GM13976 (cell line): ENCODE measurements around the gene MS4A6E.

Experiments used
- DNase-seq: peaks from one replicate; pipeline ENCODE4 v3.0.0; 2012; ENCODE audit warnings: low spot score
- in situ Hi-C: fragments of 300-500 bp; cut with MboI; formaldehyde crosslinking; loops from one replicate; pipeline ENCODE4 v1.12.0; 2022; ENCODE audit warnings: low sequenced_read_pairs, mixed read lengths, inconsistent platforms; ENCODE audit not compliant: unreplicated experiment
- TF ChIP-seq, protein P1 (sequence below): IDR thresholded peaks from 2 replicates; pipeline ENCODE4 v1.5.1; 2012; ENCODE audit warnings: borderline replicate concordance, mild to moderate bottlenecking; ENCODE audit not compliant: insufficient read depth; ENCODE audit errors: extremely low read depth, missing control alignments, control extremely low read depth

MS4A6E gene

GRCh38 chr11:60344146-60344545 lies 17.1 kb downstream of the MS4A6E start:
- in situ Hi-C loops: loop anchor here (10.0 kb wide), 1 partner anchor 69 kb away; no protein-coding TSS in a partner anchor
- TF ChIP-seq, protein P1, sequence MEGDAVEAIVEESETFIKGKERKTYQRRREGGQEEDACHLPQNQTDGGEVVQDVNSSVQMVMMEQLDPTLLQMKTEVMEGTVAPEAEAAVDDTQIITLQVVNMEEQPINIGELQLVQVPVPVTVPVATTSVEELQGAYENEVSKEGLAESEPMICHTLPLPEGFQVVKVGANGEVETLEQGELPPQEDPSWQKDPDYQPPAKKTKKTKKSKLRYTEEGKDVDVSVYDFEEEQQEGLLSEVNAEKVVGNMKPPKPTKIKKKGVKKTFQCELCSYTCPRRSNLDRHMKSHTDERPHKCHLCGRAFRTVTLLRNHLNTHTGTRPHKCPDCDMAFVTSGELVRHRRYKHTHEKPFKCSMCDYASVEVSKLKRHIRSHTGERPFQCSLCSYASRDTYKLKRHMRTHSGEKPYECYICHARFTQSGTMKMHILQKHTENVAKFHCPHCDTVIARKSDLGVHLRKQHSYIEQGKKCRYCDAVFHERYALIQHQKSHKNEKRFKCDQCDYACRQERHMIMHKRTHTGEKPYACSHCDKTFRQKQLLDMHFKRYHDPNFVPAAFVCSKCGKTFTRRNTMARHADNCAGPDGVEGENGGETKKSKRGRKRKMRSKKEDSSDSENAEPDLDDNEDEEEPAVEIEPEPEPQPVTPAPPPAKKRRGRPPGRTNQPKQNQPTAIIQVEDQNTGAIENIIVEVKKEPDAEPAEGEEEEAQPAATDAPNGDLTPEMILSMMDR: no peak
- no peak for DNase-seq

DNA sequence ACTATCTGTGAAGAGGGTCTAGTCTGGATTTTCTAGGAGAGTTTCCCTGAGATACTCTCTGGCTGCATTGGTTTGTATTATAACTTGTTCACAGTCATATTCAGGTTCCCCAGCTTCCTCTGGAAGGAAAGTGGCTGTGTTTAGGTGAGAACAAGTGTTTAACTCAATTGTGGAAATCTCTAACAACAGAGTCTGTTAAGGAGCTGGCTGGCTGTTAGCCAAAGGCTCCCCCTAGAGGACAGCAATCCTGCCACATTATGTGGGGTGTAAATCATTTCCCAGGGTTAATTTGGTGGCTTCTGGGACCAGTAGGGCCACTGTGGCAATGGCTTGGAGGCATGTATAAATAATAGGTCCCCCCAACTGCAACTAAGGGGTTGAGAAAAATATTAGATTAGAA lies 18.4 kb downstream of the MS4A6E start:
- in situ Hi-C loops: loop anchor here (10.0 kb wide), 1 partner anchor 71 kb away; no protein-coding TSS in a partner anchor
- TF ChIP-seq, protein P1: peak; percentile 54
- DNase-seq: no peak

DNA sequence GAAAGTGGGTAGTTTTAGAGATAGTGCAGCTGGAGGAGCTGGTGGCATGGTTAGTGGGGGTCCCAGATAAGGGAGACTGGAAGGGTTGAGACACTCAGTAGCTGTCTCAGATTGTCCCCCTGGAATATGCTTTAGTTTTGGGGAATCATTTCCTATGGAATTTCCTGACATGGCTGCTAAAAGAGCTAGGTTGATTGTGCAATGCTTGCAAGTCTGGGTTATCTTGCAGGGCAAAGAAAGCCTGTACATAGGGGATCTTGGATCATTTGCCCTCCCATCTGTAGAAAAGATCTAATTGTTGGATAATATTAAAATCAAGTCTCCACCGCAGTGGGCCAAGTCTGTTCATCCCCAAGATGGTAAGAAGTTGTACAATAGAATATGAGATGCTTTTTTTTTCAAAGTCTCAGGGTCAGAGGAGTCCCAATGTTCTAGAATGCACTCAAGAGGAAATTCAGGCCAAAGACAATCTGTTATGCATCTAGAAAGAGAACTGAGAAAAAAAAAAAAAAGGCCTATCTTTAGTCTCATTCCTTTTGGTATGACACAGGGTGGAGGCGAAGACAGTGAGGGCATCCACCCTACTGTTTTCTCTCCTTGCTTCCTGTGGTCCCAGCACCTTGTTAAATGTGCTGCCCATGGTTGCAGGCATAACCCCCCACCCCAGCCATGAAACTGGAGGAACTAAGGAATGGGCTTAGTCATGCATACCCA lies 20.2 kb downstream of the MS4A6E start:
- TF ChIP-seq, protein P1: no peak
- no peak for DNase-seq
- in situ Hi-C loops: loop anchor here (10.0 kb wide), 1 partner anchor 72 kb away; no protein-coding TSS in a partner anchor

- in situ Hi-C loops: loop anchor here (10.0 kb wide), 1 partner anchor 73 kb away; no protein-coding TSS in a partner anchor
- TF ChIP-seq, protein P1: peak; percentile 21
These were observed 21.1 kb downstream of the MS4A6E start for GRCh38 chr11:60348116-60348515.

GRCh38 chr11:60349990-60350389 lies 22.9 kb downstream of the MS4A6E start:
- in situ Hi-C loops: loop anchor here (10.0 kb wide), 1 partner anchor 75 kb away; no protein-coding TSS in a partner anchor
- DNase-seq: no peak
- TF ChIP-seq, protein P1: no peak

More at GRCh38 chr11:60348116-60348515, 21.1 kb downstream of the MS4A6E start:
- no peak for DNase-seq

DNA sequence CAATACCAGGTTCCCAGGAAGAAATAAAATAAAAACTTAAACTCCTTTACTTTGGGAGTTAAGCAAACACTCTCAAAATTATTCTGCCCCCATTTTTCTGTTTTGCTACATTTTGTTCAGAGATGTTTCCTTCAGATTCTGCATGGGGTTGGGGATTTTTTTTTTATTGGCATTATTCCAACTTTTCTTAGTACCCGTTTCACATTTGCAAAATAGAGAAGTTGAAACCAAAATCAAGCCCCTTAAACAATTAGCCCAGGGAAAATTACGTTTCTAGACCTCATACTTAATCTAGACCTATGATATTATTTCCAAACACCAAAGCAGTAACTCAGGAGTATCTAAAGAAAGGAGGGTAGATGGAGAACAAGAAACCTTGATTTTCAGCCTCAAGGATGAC lies 30.7 kb downstream of the MS4A6E start:
- TF ChIP-seq, protein P1: no peak
- in situ Hi-C loops: no loop called here
- no peak for DNase-seq
